K562 (cell line): Measurements from ENCODE around the gene KCNG4. TPM values are rescaled to one million over a fixed set of nuclear protein-coding genes. Genes with fewer than 3 reads are reported as not detected.
A peak's percentile ranks its signal among the peaks of the same experiment; 100 is the strongest.

Source experiments
- ATAC-seq: fragments of 200-7000 bp; cut with Tn5 transposase; 3 replicates; pipeline ENCODE4 v1.9.1; 2020; ENCODE audit warnings: moderate library complexity
- BruUV-seq: library from RNA; stranded (reverse); fragments of 400-500 nt; replicated peaks from 2 replicates; lab custom pipeline; 2021; lab: Mats Ljungman, UMichigan
- CTCF ChIA-PET: fragments of 300-600 bp; formaldehyde crosslinking; extraction: SDS; loops from one replicate; lab custom pipeline; 2021; ENCODE audit warnings: low intra/inter-chr PET ratio; lab: Yijun Ruan, JAX
- POLR2A ChIA-PET: fragments of 300-600, 350-650 bp; sonication (Branson Sonifier 250); formaldehyde crosslinking; extraction: SDS; loops from one replicate; lab custom pipeline; 2021; ENCODE audit warnings: antibody characterized with exemption, inconsistent platforms; lab: Yijun Ruan, JAX
- DNase-seq, 4 experiments: peaks; one replicate each; pipeline versions ENCODE4 v3.0.0 to v3.0.0-alpha.2; 2011 to 2018; ENCODE audit warnings: low spot score in 3 of 4, mixed read lengths in 3 of 4; ENCODE audit errors: extremely low read depth in 1 of 4
- FAIRE-seq: peaks from 2 replicates; lab custom pipeline; 2011; peaks lifted over from hg19 to GRCh38; lab: Jason Lieb, UNC
- H2AFZ ChIP-seq: 2 replicates; pipeline ENCODE4 v1.6.0; 2011; ENCODE audit warnings: low read depth, low read length, control low read depth, inconsistent platforms
- H3K27ac ChIP-seq: fragments of 200-600 bp; 3 replicates; pipeline ENCODE4 v1.8.0; 2011; ENCODE audit warnings: low read depth, mild to moderate bottlenecking, control low read depth, inconsistent platforms, low read length, moderate library complexity, mixed read lengths; ENCODE audit errors: extremely low read depth
- H3K27me3 ChIP-seq, 2 experiments: fragments of 300-600 bp in 1 of 2; 2 replicates in 1 of 2; 3 replicates in 1 of 2; pipeline versions ENCODE4 v1.6.0 to v1.8.0; 2011; ENCODE audit warnings: inconsistent platforms in 2 of 2, low read length in 2 of 2, mild to moderate bottlenecking in 1 of 2, mixed read lengths in 1 of 2, moderate library complexity in 1 of 2; ENCODE audit not compliant: control insufficient read depth in 2 of 2, insufficient read depth in 2 of 2
- H3K36me3 ChIP-seq: fragments of 300-600 bp; 3 replicates; pipeline ENCODE4 v1.8.0; 2011; ENCODE audit warnings: mild to moderate bottlenecking, low read length, inconsistent platforms; ENCODE audit not compliant: control insufficient read depth, insufficient read depth
- H3K4me1 ChIP-seq, 2 experiments: fragments of 200-600 bp in 1 of 2; replicated peaks in 1 of 2; 2 replicates in 1 of 2; 3 replicates in 1 of 2; pipeline versions ENCODE4 v1.5.1 to v1.8.0; 2011; ENCODE audit warnings: inconsistent platforms in 2 of 2, low read length in 2 of 2, mild to moderate bottlenecking in 1 of 2, mixed read lengths in 1 of 2, moderate library complexity in 1 of 2; ENCODE audit not compliant: control insufficient read depth in 2 of 2, insufficient read depth in 2 of 2
- H3K4me2 ChIP-seq: 2 replicates; pipeline ENCODE4 v1.6.1; 2011; ENCODE audit warnings: low read length, control low read depth, inconsistent platforms, mixed read lengths; ENCODE audit not compliant: insufficient read depth
- H3K4me3 ChIP-seq: fragments of 200-600 bp; sonication (generic), shearing (Covaris generic); 2 replicates; pipeline ENCODE4 v1.5.1; 2016; ENCODE audit warnings: control low read depth, inconsistent platforms
- H3K79me2 ChIP-seq: fragments of 200-600 bp; 3 replicates; pipeline ENCODE4 v1.8.0; 2011; ENCODE audit warnings: low read length, inconsistent platforms; ENCODE audit not compliant: control insufficient read depth, insufficient read depth
- H3K9ac ChIP-seq, 2 experiments: 2 replicates each; pipeline versions ENCODE4 v1.6.0 to v1.6.1; 2011; ENCODE audit warnings: low read depth in 2 of 2, low read length in 2 of 2, control low read depth in 1 of 2, inconsistent platforms in 1 of 2, mild to moderate bottlenecking in 1 of 2, mixed read lengths in 1 of 2; ENCODE audit not compliant: insufficient read depth in 1 of 2
- H3K9me1 ChIP-seq: one replicate; pipeline ENCODE4 v1.6.0; 2011; ENCODE audit warnings: inconsistent platforms, mild to moderate bottlenecking, low read length, moderate library complexity; ENCODE audit not compliant: control insufficient read depth, insufficient read depth
- H3K9me3 ChIP-seq: replicated peaks from 2 replicates; pipeline ENCODE4 v1.5.1; 2011; ENCODE audit warnings: low read depth, low read length, inconsistent platforms; ENCODE audit not compliant: control insufficient read depth, insufficient read depth
- H4K20me1 ChIP-seq: replicated peaks from 2 replicates; pipeline ENCODE4 v1.6.1; 2011; ENCODE audit warnings: low read length, inconsistent platforms, mixed read lengths; ENCODE audit not compliant: control insufficient read depth, insufficient read depth
- ARID1B ChIP-seq: fragments of 450-650 bp; IDR thresholded peaks from 2 replicates; pipeline ENCODE4 v1.6.1; 2016; ENCODE audit warnings: antibody characterized with exemption, mild to moderate bottlenecking, inconsistent platforms
- CBFA2T3 ChIP-seq: fragments of 450-650 bp; IDR thresholded peaks from 2 replicates; pipeline ENCODE4 v1.6.1; 2017
- KLF16 ChIP-seq: IDR thresholded peaks from 2 replicates; pipeline ENCODE4 v1.6.1; 2016; ENCODE audit warnings: antibody characterized with exemption
- PPARD ChIP-seq: fragments of 250-450 bp; sonication (Bioruptor Pico); IDR thresholded peaks from 2 replicates; pipeline ENCODE4 v1.8.0; 2022; ENCODE audit warnings: inconsistent platforms, mild to moderate bottlenecking, moderate library complexity
- RCOR1 ChIP-seq, 2 experiments: IDR thresholded peaks; 2 replicates each; pipeline ENCODE4 v1.6.1; 2012; ENCODE audit warnings: low read depth in 2 of 2, low read length in 2 of 2, borderline replicate concordance in 1 of 2, improper control_type of control experiment in 1 of 2
- TAL1 ChIP-seq: fragments of 450-650 bp; IDR thresholded peaks from 2 replicates; pipeline ENCODE4 v1.6.1; 2016; ENCODE audit warnings: mild to moderate bottlenecking
- TEAD4 ChIP-seq, 2 experiments: sonication (generic) in 1 of 2; formaldehyde crosslinking in 1 of 2; IDR thresholded peaks; 2 replicates each; pipeline versions ENCODE4 v1.6.1 to v1.8.0; 2012 to 2022; ENCODE audit warnings: borderline replicate concordance in 1 of 2, inconsistent platforms in 1 of 2, low read length in 1 of 2, mild to moderate bottlenecking in 1 of 2, missing genetic modification reagents in 1 of 2
- ZEB2 ChIP-seq: fragments of 450-650 bp; IDR thresholded peaks from 2 replicates; pipeline ENCODE4 v1.6.1; 2016
- WGBS: fragments of 100-300 bp; shearing (Covaris generic); methylation state at CpG from one replicate; pipeline ENCODE4 v1.1.6; 2016; ENCODE audit warnings: low coverage, mixed read lengths; ENCODE audit not compliant: insufficient coverage; ENCODE audit errors: missing lambda C conversion rate; 5-methylcytosine and 5-hydroxymethylcytosine counted together
- in situ Hi-C: fragments of 300-500 bp; cut with MboI; formaldehyde crosslinking; loops from 4 replicates; pipeline ENCODE4 v1.15.0; 2018; ENCODE audit warnings: inconsistent platforms, mixed read lengths
- intact Hi-C: fragments of 100-400 bp; cut with micrococcal nuclease; formaldehyde crosslinking; loops from 2 replicates; pipeline ENCODE4 v1.14.2; 2022
- polyA plus RNA-seq, 8 experiments: library from polyadenylated mRNA; depleted of rRNA in 4 of 8; stranded (reverse) in 5 of 8; unstranded in 3 of 8; fragments of >200 nt; fragmentation: Nextera tagmentation in 2 of 8; fragmentation: Illumina TruSeq in 1 of 8; extraction: Ambion mirVana in 2 of 8; extraction: Trizol in 1 of 8; gene quantifications; 2 replicates each; pipeline versions ENCODE4 v1.2.1 to v1.2.3, GENCODE V29; 2011 to 2014; ENCODE audit warnings: inconsistent platforms in 1 of 8, missing spikeins in 1 of 8
- total RNA-seq, 7 experiments: library from RNA; depleted of rRNA in 6 of 7; stranded (reverse); fragments of >200 nt in 6 of 7; fragmentation: Illumina TruSeq in 2 of 7; extraction: Trizol in 2 of 7; gene quantifications; 2 replicates each; pipeline versions ENCODE4 v1.2.1 to v1.2.3, GENCODE V29; 2011 to 2021; ENCODE audit warnings: low replicate concordance in 1 of 7
- TF ChIP-seq, protein P1 (sequence below), 3 experiments: fragments of 200-800 bp in 1 of 3; sonication (Bioruptor generic) in 1 of 3; sonication (generic) in 1 of 3; formaldehyde crosslinking in 1 of 3; IDR thresholded peaks; 2 replicates each; pipeline versions ENCODE4 v1.6.1 to v1.8.0; 2016 to 2022; ENCODE audit warnings: mild to moderate bottlenecking in 2 of 3, missing compliant biosample characterization in 2 of 3, missing genetic modification characterization in 2 of 3, missing genetic modification reagents in 1 of 3
- TF ChIP-seq, protein P2 (sequence below): fragments of 200-800 bp; sonication (Bioruptor generic); IDR thresholded peaks from 2 replicates; pipeline ENCODE4 v1.6.1; 2017; ENCODE audit warnings: missing genetic modification characterization, missing compliant biosample characterization
- TF ChIP-seq, protein P3 (sequence below), 2 experiments: fragments of 450-650 bp; formaldehyde crosslinking in 1 of 2; IDR thresholded peaks; 2 replicates each; pipeline versions ENCODE4 v1.4.0 to v1.6.1; 2014 to 2020; ENCODE audit warnings: mild to moderate bottlenecking in 2 of 2, borderline replicate concordance in 1 of 2, low read depth in 1 of 2

The KCNG4 gene
- total and polyA plus RNA-seq, 9 of the 15 experiments (the other 6 are each of a cell fraction or from before 2014, with no cell fraction given), result not detected

- ChIA-PET POLR2A (interaction anchor here (2.6 kb wide), 1 partner anchor 9 kb away, joined by 10 read pairs; no protein-coding TSS in a partner anchor), CTCF (no interaction called here)
- no peak for FAIRE-seq
- no peak overlapping the region for H3K27ac ChIP-seq
- H3K79me2 ChIP-seq, result no peaks in the 10 kb centered on the region
- peaks cover 27 to 61% of the 10 kb centered on the region in 2 experiments for H3K27me3 ChIP-seq
- 0% methylated on average over 5 of the region's 5 CpGs for WGBS
- no peaks in the 10 kb centered on the region for H3K9me1 ChIP-seq
- BruUV-seq, result no TSS peak
- H3K9me3 ChIP-seq, result no peaks in the 10 kb centered on the region
- peak; percentile 32 to 68 (median 63) for DNase-seq
- H3K9ac ChIP-seq, result no peak overlapping the region
- no peak overlapping the region for H3K4me3 ChIP-seq
- no peaks in the 10 kb centered on the region for H3K36me3 ChIP-seq
- H3K4me2 ChIP-seq, result no peak overlapping the region
- peak; percentile 73 for ATAC-seq
- H3K4me1 ChIP-seq, result 0 out of 5 replicates have a peak, but pooled peaks cover 0 to 2% of the 10 kb centered on the region in 2 experiments
- no peak overlapping the region for H2AFZ ChIP-seq
- intact Hi-C loops (no loop called here), in situ Hi-C loops (no loop called here)
- no peaks in the 10 kb centered on the region for H4K20me1 ChIP-seq
- TF ChIP-seq, protein P1, sequence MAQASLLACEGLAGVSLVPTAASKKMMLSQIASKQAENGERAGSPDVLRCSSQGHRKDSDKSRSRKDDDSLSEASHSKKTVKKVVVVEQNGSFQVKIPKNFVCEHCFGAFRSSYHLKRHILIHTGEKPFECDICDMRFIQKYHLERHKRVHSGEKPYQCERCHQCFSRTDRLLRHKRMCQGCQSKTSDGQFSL (CRISPR knock-in tag; IDR thresholded peaks at IDR 0.05), result no peak
- TF ChIP-seq, protein P1 (tag; IDR thresholded peaks at IDR 0.05), result peak in 1 of 2 experiments; percentile 94; a peak in 2 of 4 replicates
- TF ChIP-seq ARID1B (0 out of 2 replicates have a peak, but pooled peaks have one; percentile 23), KLF16 (peak; percentile 65; the same call in 1 of the 2 replicates), ZEB2 (peak; percentile 27; the same call in 1 of the 2 replicates), PPARD (no peak), TAL1 (peak; percentile 31; the same call in 1 of the 2 replicates), CBFA2T3 (peak; percentile 37; the same call in 1 of the 2 replicates), RCOR1 (IDR thresholded peaks at IDR 0.05; ENCODE audit: borderline replicate concordance in 1 of 2, low read depth in 2 of 2, low read length in 2 of 2) (0 out of 4 replicates have a peak, but pooled peaks of 1 of the 2 experiments have one; percentile 34), TEAD4 (IDR thresholded peaks at IDR 0.05; ENCODE audit: low read length) (peak; percentile 32; the same call in 1 of the 2 replicates), TEAD4 (CRISPR knock-in tag; IDR thresholded peaks at IDR 0.05; ENCODE audit: borderline replicate concordance) (no peak)
- TF ChIP-seq, protein P2, sequence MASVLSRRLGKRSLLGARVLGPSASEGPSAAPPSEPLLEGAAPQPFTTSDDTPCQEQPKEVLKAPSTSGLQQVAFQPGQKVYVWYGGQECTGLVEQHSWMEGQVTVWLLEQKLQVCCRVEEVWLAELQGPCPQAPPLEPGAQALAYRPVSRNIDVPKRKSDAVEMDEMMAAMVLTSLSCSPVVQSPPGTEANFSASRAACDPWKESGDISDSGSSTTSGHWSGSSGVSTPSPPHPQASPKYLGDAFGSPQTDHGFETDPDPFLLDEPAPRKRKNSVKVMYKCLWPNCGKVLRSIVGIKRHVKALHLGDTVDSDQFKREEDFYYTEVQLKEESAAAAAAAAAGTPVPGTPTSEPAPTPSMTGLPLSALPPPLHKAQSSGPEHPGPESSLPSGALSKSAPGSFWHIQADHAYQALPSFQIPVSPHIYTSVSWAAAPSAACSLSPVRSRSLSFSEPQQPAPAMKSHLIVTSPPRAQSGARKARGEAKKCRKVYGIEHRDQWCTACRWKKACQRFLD (CRISPR knock-in tag), result no peak
- TF ChIP-seq, protein P3, sequence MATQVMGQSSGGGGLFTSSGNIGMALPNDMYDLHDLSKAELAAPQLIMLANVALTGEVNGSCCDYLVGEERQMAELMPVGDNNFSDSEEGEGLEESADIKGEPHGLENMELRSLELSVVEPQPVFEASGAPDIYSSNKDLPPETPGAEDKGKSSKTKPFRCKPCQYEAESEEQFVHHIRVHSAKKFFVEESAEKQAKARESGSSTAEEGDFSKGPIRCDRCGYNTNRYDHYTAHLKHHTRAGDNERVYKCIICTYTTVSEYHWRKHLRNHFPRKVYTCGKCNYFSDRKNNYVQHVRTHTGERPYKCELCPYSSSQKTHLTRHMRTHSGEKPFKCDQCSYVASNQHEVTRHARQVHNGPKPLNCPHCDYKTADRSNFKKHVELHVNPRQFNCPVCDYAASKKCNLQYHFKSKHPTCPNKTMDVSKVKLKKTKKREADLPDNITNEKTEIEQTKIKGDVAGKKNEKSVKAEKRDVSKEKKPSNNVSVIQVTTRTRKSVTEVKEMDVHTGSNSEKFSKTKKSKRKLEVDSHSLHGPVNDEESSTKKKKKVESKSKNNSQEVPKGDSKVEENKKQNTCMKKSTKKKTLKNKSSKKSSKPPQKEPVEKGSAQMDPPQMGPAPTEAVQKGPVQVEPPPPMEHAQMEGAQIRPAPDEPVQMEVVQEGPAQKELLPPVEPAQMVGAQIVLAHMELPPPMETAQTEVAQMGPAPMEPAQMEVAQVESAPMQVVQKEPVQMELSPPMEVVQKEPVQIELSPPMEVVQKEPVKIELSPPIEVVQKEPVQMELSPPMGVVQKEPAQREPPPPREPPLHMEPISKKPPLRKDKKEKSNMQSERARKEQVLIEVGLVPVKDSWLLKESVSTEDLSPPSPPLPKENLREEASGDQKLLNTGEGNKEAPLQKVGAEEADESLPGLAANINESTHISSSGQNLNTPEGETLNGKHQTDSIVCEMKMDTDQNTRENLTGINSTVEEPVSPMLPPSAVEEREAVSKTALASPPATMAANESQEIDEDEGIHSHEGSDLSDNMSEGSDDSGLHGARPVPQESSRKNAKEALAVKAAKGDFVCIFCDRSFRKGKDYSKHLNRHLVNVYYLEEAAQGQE (IDR thresholded peaks at IDR 0.05; ENCODE audit: borderline replicate concordance), result peak; percentile 73
- TF ChIP-seq, protein P3 (CRISPR knock-in tag; IDR thresholded peaks at IDR 0.05; ENCODE audit: low read depth), result no peak
Measured at GRCh38 chr16:84246679-84247077, 6.9 kb upstream of the KCNG4 start.
